Activated CD8-positive, alpha-beta T cell treated with anti-CD3 and anti-CD28 coated beads, Interleukin-2, amount 10 ng/mL, durations not matched to agents 7 days and 5 days (primary cell): ENCODE data around the gene SIAH3. TPM values are rescaled to one million over a fixed set of nuclear protein-coding genes. Genes with fewer than 3 reads are reported as not detected.
A peak's percentile ranks its signal among the peaks of the same experiment; 100 is the strongest.

Experiments
- ATAC-seq: fragments of 150-1000 bp; cut with Tn5 transposase; one replicate; pipeline ENCODE4 v1.10.0; 2021; ENCODE audit warnings: moderate library complexity
- CTCF ChIA-PET: fragments of 350-600 bp; sonication (Branson Sonifier 250); formaldehyde crosslinking; loops from one replicate; lab custom pipeline; 2021; ENCODE audit warnings: antibody characterized with exemption; lab: Charles Lee
- POLR2A ChIA-PET: fragments of 350-600 bp; sonication (Branson Sonifier 250); formaldehyde crosslinking; loops from one replicate; lab custom pipeline; 2021; ENCODE audit warnings: antibody characterized with exemption; lab: Charles Lee
- DNase-seq: peaks from one replicate; pipeline ENCODE4 v3.0.0-alpha.2; 2020
- H3K27ac Mint-ChIP-seq: one replicate; pipeline ENCODE4 v1.8.0; 2021; ENCODE audit warnings: mild to moderate bottlenecking, mixed read lengths
- H3K27me3 Mint-ChIP-seq: one replicate; pipeline ENCODE4 v1.8.0; 2021; ENCODE audit warnings: low read depth, mixed read lengths
- H3K36me3 Mint-ChIP-seq: one replicate; pipeline ENCODE4 v1.8.0; 2021; ENCODE audit warnings: low read depth, mixed read lengths
- H3K4me1 Mint-ChIP-seq: one replicate; pipeline ENCODE4 v1.8.0; 2021; ENCODE audit warnings: low read depth, mixed read lengths
- H3K4me3 Mint-ChIP-seq: one replicate; pipeline ENCODE4 v1.8.0; 2021; ENCODE audit warnings: mild to moderate bottlenecking, mixed read lengths
- H3K9me3 Mint-ChIP-seq: one replicate; pipeline ENCODE4 v1.8.0; 2022; ENCODE audit warnings: mixed read lengths; ENCODE audit not compliant: insufficient read depth
- total RNA-seq, 2 experiments: library from RNA; stranded (reverse); gene quantifications; one replicate each; pipeline ENCODE4 v1.2.3, GENCODE V29; 2021

Gene SIAH3
- total RNA-seq, 2 experiments from 2014 or later: not detected

- POLR2A ChIA-PET: no interaction called here
- H3K9me3 Mint-ChIP-seq: no peaks in the 10 kb centered on the region
These were observed 38.7 kb downstream of the SIAH3 start for GRCh38 chr13:45812695-45813372.

GRCh38 chr13:45811891-45812694, 39.5 kb downstream of the SIAH3 start:
- Mint-ChIP-seq H3K4me3 (no peak overlapping the region), H3K27ac (no peak overlapping the region), H3K27me3 (no peaks in the 10 kb centered on the region), H3K4me1 (peaks cover 5% of the 10 kb centered on the region), H3K9me3 (no peaks in the 10 kb centered on the region), H3K36me3 (no peaks in the 10 kb centered on the region)
- CTCF ChIA-PET: no interaction called here
- POLR2A ChIA-PET: no interaction called here
- DNase-seq (no peak), ATAC-seq (no peak)

More at GRCh38 chr13:45812695-45813372, 38.7 kb downstream of the SIAH3 start:
- CTCF ChIA-PET: no interaction called here
- no peak overlapping the region for H3K4me3 Mint-ChIP-seq
- H3K27me3 Mint-ChIP-seq: no peaks in the 10 kb centered on the region
- ATAC-seq (no peak), DNase-seq (no peak)
- no peaks in the 10 kb centered on the region for H3K36me3 Mint-ChIP-seq
- peaks cover 5% of the 10 kb centered on the region for H3K4me1 Mint-ChIP-seq
- no peak overlapping the region for H3K27ac Mint-ChIP-seq

- Mint-ChIP-seq H3K4me3 (no peak overlapping the region), H3K9me3 (no peaks in the 10 kb centered on the region), H3K27ac (peak overlapping the region; percentile 9), H3K4me1 (peaks cover 5% of the 10 kb centered on the region), H3K36me3 (no peaks in the 10 kb centered on the region), H3K27me3 (peaks cover 4% of the 10 kb centered on the region)
- DNase-seq (no peak), ATAC-seq (no peak)
- POLR2A ChIA-PET: no interaction called here
- CTCF ChIA-PET: no interaction called here
These were observed 41.7 kb downstream of the SIAH3 start for GRCh38 chr13:45809801-45810394.

- H3K9me3 Mint-ChIP-seq: no peaks in the 10 kb centered on the region
- POLR2A ChIA-PET: no interaction called here
These were observed 42.6 kb downstream of the SIAH3 start for GRCh38 chr13:45808925-45809324.

GRCh38 chr13:45807520-45808099, 43.9 kb downstream of the SIAH3 start:
- H3K4me1 Mint-ChIP-seq: peaks cover 5% of the 10 kb centered on the region
- no peak overlapping the region for H3K27ac Mint-ChIP-seq
- H3K36me3 Mint-ChIP-seq: no peaks in the 10 kb centered on the region
- H3K9me3 Mint-ChIP-seq: no peaks in the 10 kb centered on the region
- CTCF ChIA-PET: interaction anchor here (0.7 to 2.2 kb wide), 9 partner anchors 10 to 514 kb away, joined by 3 to 12 read pairs (median 3); no protein-coding TSS in a partner anchor
- H3K27me3 Mint-ChIP-seq: peaks cover 4% of the 10 kb centered on the region
- POLR2A ChIA-PET: interaction anchor here (0.6 kb wide), 1 partner anchor 687 kb away, joined by 4 read pairs; the partner anchor contains the start of gene GTF2F2
- ATAC-seq (peak; percentile 36), DNase-seq (peak; percentile 41)
- no peak overlapping the region for H3K4me3 Mint-ChIP-seq

More at GRCh38 chr13:45808925-45809324, 42.6 kb downstream of the SIAH3 start:
- Mint-ChIP-seq H3K36me3 (no peaks in the 10 kb centered on the region), H3K4me1 (peaks cover 5% of the 10 kb centered on the region), H3K27ac (no peak overlapping the region), H3K27me3 (peaks cover 4% of the 10 kb centered on the region), H3K4me3 (no peak overlapping the region)
- DNase-seq: no peak
- ATAC-seq: no peak
- CTCF ChIA-PET: no interaction called here

- CTCF ChIA-PET: no interaction called here
These were observed 51.1 kb downstream of the SIAH3 start for GRCh38 chr13:45800485-45800884.

GRCh38 chr13:45799451-45799850, 52.1 kb downstream of the SIAH3 start:
- no peak overlapping the region for H3K27ac Mint-ChIP-seq
- H3K27me3 Mint-ChIP-seq: no peaks in the 10 kb centered on the region
- ChIA-PET CTCF (no interaction called here), POLR2A (no interaction called here)
- H3K9me3 Mint-ChIP-seq: no peaks in the 10 kb centered on the region
- H3K4me1 Mint-ChIP-seq: no peaks in the 10 kb centered on the region
- no peaks in the 10 kb centered on the region for H3K36me3 Mint-ChIP-seq
- H3K4me3 Mint-ChIP-seq: no peak overlapping the region
- no peak for DNase-seq
- ATAC-seq: no peak

More at GRCh38 chr13:45800485-45800884, 51.1 kb downstream of the SIAH3 start:
- no peak for DNase-seq
- no peak overlapping the region for H3K27ac Mint-ChIP-seq
- H3K9me3 Mint-ChIP-seq: no peaks in the 10 kb centered on the region
- ATAC-seq: no peak
- no peaks in the 10 kb centered on the region for H3K27me3 Mint-ChIP-seq
- POLR2A ChIA-PET: no interaction called here
- no peaks in the 10 kb centered on the region for H3K4me1 Mint-ChIP-seq
- H3K4me3 Mint-ChIP-seq: no peak overlapping the region
- H3K36me3 Mint-ChIP-seq: no peaks in the 10 kb centered on the region

GRCh38 chr13:45798851-45799250, 52.7 kb downstream of the SIAH3 start:
- no peaks in the 10 kb centered on the region for H3K9me3 Mint-ChIP-seq
- H3K4me3 Mint-ChIP-seq: no peak overlapping the region
- no peaks in the 10 kb centered on the region for H3K27me3 Mint-ChIP-seq
- no peak overlapping the region for H3K27ac Mint-ChIP-seq
- ChIA-PET CTCF (interaction anchor here (1.3 kb wide), 1 partner anchor 9 kb away, joined by 4 read pairs; no protein-coding TSS in a partner anchor), POLR2A (no interaction called here)
- no peaks in the 10 kb centered on the region for H3K4me1 Mint-ChIP-seq
- ATAC-seq (no peak), DNase-seq (no peak)
- no peaks in the 10 kb centered on the region for H3K36me3 Mint-ChIP-seq

- Mint-ChIP-seq H3K4me1 (no peaks in the 10 kb centered on the region), H3K9me3 (no peaks in the 10 kb centered on the region), H3K36me3 (no peaks in the 10 kb centered on the region), H3K27me3 (no peaks in the 10 kb centered on the region), H3K27ac (no peak overlapping the region), H3K4me3 (no peak overlapping the region)
- CTCF ChIA-PET: interaction anchor here (0.7 kb wide), 1 partner anchor 93 kb away, joined by 3 read pairs; no protein-coding TSS in a partner anchor
- POLR2A ChIA-PET: no interaction called here
- DNase-seq (no peak), ATAC-seq (no peak)
These were observed 54.9 kb downstream of the SIAH3 start for GRCh38 chr13:45796426-45797235.

GRCh38 chr13:45792827-45793303, 58.7 kb downstream of the SIAH3 start:
- DNase-seq (no peak), ATAC-seq (no peak)
- CTCF ChIA-PET: no interaction called here
- H3K27me3 Mint-ChIP-seq: peaks cover 2% of the 10 kb centered on the region
- H3K4me1 Mint-ChIP-seq: no peaks in the 10 kb centered on the region
- no peak overlapping the region for H3K27ac Mint-ChIP-seq
- no peaks in the 10 kb centered on the region for H3K9me3 Mint-ChIP-seq
- POLR2A ChIA-PET: no interaction called here
- H3K4me3 Mint-ChIP-seq: no peak overlapping the region
- H3K36me3 Mint-ChIP-seq: no peaks in the 10 kb centered on the region

GRCh38 chr13:45788011-45788410, 63.5 kb downstream of the SIAH3 start:
- Mint-ChIP-seq H3K27ac (no peak overlapping the region), H3K4me1 (no peaks in the 10 kb centered on the region), H3K4me3 (no peak overlapping the region), H3K36me3 (no peaks in the 10 kb centered on the region), H3K9me3 (no peaks in the 10 kb centered on the region), H3K27me3 (peaks cover 2% of the 10 kb centered on the region)
- ChIA-PET CTCF (no interaction called here), POLR2A (no interaction called here)
- DNase-seq: no peak
- no peak for ATAC-seq
